ENCODE measurements around the gene ALG9.

ALG9 gene

GRCh38 chr11:111835665-111836064 is 35.7 kb downstream of the ALG9 start:
- no peak for DNase-seq

- DNase-seq, result no peak
These were observed 36.8 kb downstream of the ALG9 start for GRCh38 chr11:111834432-111835163.

- DNase-seq, result no peak
These were observed 37.9 kb downstream of the ALG9 start for GRCh38 chr11:111833524-111833923.

- no peak for DNase-seq
These were observed 42.0 kb downstream of the ALG9 start for GRCh38 chr11:111829185-111829968.

GRCh38 chr11:111826322-111826950 is 44.9 kb downstream of the ALG9 start:
- no peak for DNase-seq

- DNase-seq, result no peak
These were observed 47.8 kb downstream of the ALG9 start for GRCh38 chr11:111823629-111824028.

- DNase-seq, result no peak
These were observed 48.2 kb downstream of the ALG9 start for GRCh38 chr11:111823131-111823530.

- DNase-seq, result no peak
These were observed 51.5 kb downstream of the ALG9 start for GRCh38 chr11:111819829-111820237.

- DNase-seq, result peak; percentile 21 to 59 (median 24)
These were observed 52.1 kb downstream of the ALG9 start for GRCh38 chr11:111819161-111819828.

GRCh38 chr11:111815489-111815888 is 55.9 kb downstream of the ALG9 start:
- DNase-seq, result no peak

GRCh38 chr11:111814557-111815320 is 56.6 kb downstream of the ALG9 start:
- DNase-seq, result no peak

- no peak for DNase-seq
These were observed 57.3 kb downstream of the ALG9 start for GRCh38 chr11:111814106-111814505.

GRCh38 chr11:111812211-111812610 is 59.2 kb downstream of the ALG9 start:
- DNase-seq, result no peak

- no peak for DNase-seq
These were observed 59.9 kb downstream of the ALG9 start for GRCh38 chr11:111811445-111811844.

GRCh38 chr11:111808834-111809233 is 62.5 kb downstream of the ALG9 start:
- DNase-seq, result no peak

- no peak for DNase-seq
These were observed 63.3 kb downstream of the ALG9 start for GRCh38 chr11:111808063-111808588.

- DNase-seq, result no peak
These were observed 64.3 kb downstream of the ALG9 start for GRCh38 chr11:111807076-111807475.

GRCh38 chr11:111801135-111801534 is 70.2 kb downstream of the ALG9 start:
- DNase-seq, result no peak

GRCh38 chr11:111798279-111798678 is 73.1 kb downstream of the ALG9 start:
- no peak for DNase-seq

GRCh38 chr11:111797145-111797581 is 74.2 kb downstream of the ALG9 start:
- DNase-seq, result peak; percentile 74 to 93 (median 88)

- peak in 3 of 4 experiments; percentile 6 to 33 (median 14) for DNase-seq
These were observed 74.7 kb downstream of the ALG9 start for GRCh38 chr11:111796696-111797095.

All from suppressor macrophage (primary cell).